ENCODE results near the gene ACY1. TPM values are rescaled to one million over a fixed set of nuclear protein-coding genes. Genes with fewer than 3 reads are reported as not detected.
"Not testable (repeated sequence)": the region's sequence is repeated elsewhere in the genome, so short reads cannot be mapped to it uniquely, and the experiment has no call there.

The ACY1 gene
- total RNA-seq, 1 donor from 2014 or later, result 14.6 TPM

GRCh38 chr3:51980253-51980652 is 3.1 kb upstream of the ACY1 start:
- Histone ChIP-seq H3K36me3 (ENCODE audit: control insufficient read depth in 3 of 3, insufficient read depth in 3 of 3, low read length in 3 of 3) (peaks cover 3 to 9% (median 8%) of the 10 kb centered on the region in 3 donors), H3K4me3 (ENCODE audit: low read length in 3 of 3) (no peak overlapping the region), H3K4me1 (ENCODE audit: control insufficient read depth in 3 of 3, insufficient read depth in 3 of 3, low read length in 3 of 3) (peaks cover 24 to 38% (median 30%) of the 10 kb centered on the region in 3 donors), H3K27ac (ENCODE audit: low read depth, low read length) (no peak overlapping the region), H3K27me3 (ENCODE audit: control insufficient read depth in 3 of 3, insufficient read depth in 3 of 3, low read length in 3 of 3) (no peaks in the 10 kb centered on the region), H3K9me3 (ENCODE audit: control insufficient read depth in 3 of 3, low read length in 3 of 3) (no peaks in the 10 kb centered on the region), H3K9ac (ENCODE audit: low read depth in 1 of 3, low read length in 3 of 3) (no peak overlapping the region)

DNA sequence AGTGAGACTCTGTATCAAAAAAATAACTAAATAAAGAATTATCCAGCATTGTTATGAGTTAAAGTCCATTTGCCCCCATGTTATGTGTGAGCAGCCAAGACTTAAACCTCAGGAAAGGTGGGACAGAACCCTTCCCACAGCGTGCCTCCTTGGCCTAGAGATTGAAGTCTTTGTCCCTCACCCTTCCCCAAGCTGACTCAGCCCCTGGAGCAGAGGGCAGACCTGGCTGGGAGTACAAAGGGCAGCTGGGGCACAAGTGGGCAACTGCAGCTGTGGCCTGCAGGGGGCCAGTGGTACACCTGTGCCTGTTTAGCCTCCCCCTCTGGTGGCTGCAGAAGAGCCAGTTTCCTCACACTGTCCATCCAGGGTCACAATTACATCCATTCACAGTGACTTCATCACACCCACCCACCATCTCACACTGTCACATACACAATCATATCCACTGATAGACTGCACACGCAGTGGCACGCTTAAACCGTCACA is 940 bp upstream of the ACY1 start:
- Histone ChIP-seq H3K36me3 (ENCODE audit: control insufficient read depth in 3 of 3, insufficient read depth in 3 of 3, low read length in 3 of 3) (peaks cover 3 to 9% (median 8%) of the 10 kb centered on the region in 3 donors), H3K27ac (ENCODE audit: low read depth, low read length) (peak overlapping the region; percentile 95), H3K9me3 (ENCODE audit: control insufficient read depth in 3 of 3, low read length in 3 of 3) (no peaks in the 10 kb centered on the region), H3K27me3 (ENCODE audit: control insufficient read depth in 3 of 3, insufficient read depth in 3 of 3, low read length in 3 of 3) (no peaks in the 10 kb centered on the region), H3K4me1 (ENCODE audit: control insufficient read depth in 3 of 3, insufficient read depth in 3 of 3, low read length in 3 of 3) (peaks cover 17 to 30% (median 23%) of the 10 kb centered on the region in 3 donors), H3K4me3 (ENCODE audit: low read length in 3 of 3) (peak overlapping the region; percentile 77 to 92 (median 87)), H3K9ac (ENCODE audit: low read depth in 1 of 3, low read length in 3 of 3) (peak overlapping the region; percentile 87 to 93 (median 93))

GRCh38 chr3:51983578-51984268 is 388 bp downstream of the ACY1 start:
- Histone ChIP-seq H3K27me3 (ENCODE audit: control insufficient read depth in 3 of 3, insufficient read depth in 3 of 3, low read length in 3 of 3) (no peaks in the 10 kb centered on the region), H3K9me3 (ENCODE audit: control insufficient read depth in 3 of 3, low read length in 3 of 3) (no peaks in the 10 kb centered on the region), H3K27ac (ENCODE audit: low read depth, low read length) (peak overlapping the region; percentile 95), H3K4me3 (ENCODE audit: low read length in 3 of 3) (peak overlapping the region; percentile 77 to 92 (median 87)), H3K4me1 (ENCODE audit: control insufficient read depth in 3 of 3, insufficient read depth in 3 of 3, low read length in 3 of 3) (peaks cover 17 to 30% (median 23%) of the 10 kb centered on the region in 3 donors), H3K36me3 (ENCODE audit: control insufficient read depth in 3 of 3, insufficient read depth in 3 of 3, low read length in 3 of 3) (peaks cover 3 to 14% (median 11%) of the 10 kb centered on the region in 3 donors), H3K9ac (ENCODE audit: low read depth in 1 of 3, low read length in 3 of 3) (peak overlapping the region; percentile 87 to 93 (median 93))

GRCh38 chr3:51984269-51984647 is 923 bp downstream of the ACY1 start:
- no peaks in the 10 kb centered on the region for H3K27me3 ChIP-seq (ENCODE audit: control insufficient read depth in 3 of 3, insufficient read depth in 3 of 3, low read length in 3 of 3)
- peaks cover 3 to 14% (median 11%) of the 10 kb centered on the region in 3 donors for H3K36me3 ChIP-seq (ENCODE audit: control insufficient read depth in 3 of 3, insufficient read depth in 3 of 3, low read length in 3 of 3)
- H3K9ac ChIP-seq (ENCODE audit: low read depth in 1 of 3, low read length in 3 of 3), result peak overlapping the region; percentile 87 to 93 (median 93)
- H3K4me3 ChIP-seq (ENCODE audit: low read length in 3 of 3), result peak overlapping the region; percentile 77 to 92 (median 87)
- no peaks in the 10 kb centered on the region for H3K9me3 ChIP-seq (ENCODE audit: control insufficient read depth in 3 of 3, low read length in 3 of 3)
- H3K4me1 ChIP-seq (ENCODE audit: control insufficient read depth in 3 of 3, insufficient read depth in 3 of 3, low read length in 3 of 3), result peaks cover 17 to 30% (median 23%) of the 10 kb centered on the region in 3 donors
- H3K27ac ChIP-seq (ENCODE audit: low read depth, low read length), result peak overlapping the region; percentile 95

GRCh38 chr3:51985063-51985462 is 1.7 kb downstream of the ACY1 start:
- Histone ChIP-seq H3K9ac (ENCODE audit: low read depth in 1 of 3, low read length in 3 of 3) (peak overlapping the region in 2 of 3 donors; percentile 10 to 16), H3K27ac (ENCODE audit: low read depth, low read length) (no peak overlapping the region), H3K9me3 (ENCODE audit: control insufficient read depth in 3 of 3, low read length in 3 of 3) (no peaks in the 10 kb centered on the region), H3K36me3 (ENCODE audit: control insufficient read depth in 3 of 3, insufficient read depth in 3 of 3, low read length in 3 of 3) (peaks cover 3 to 14% (median 11%) of the 10 kb centered on the region in 3 donors), H3K27me3 (ENCODE audit: control insufficient read depth in 3 of 3, insufficient read depth in 3 of 3, low read length in 3 of 3) (no peaks in the 10 kb centered on the region), H3K4me3 (ENCODE audit: low read length in 3 of 3) (no peak overlapping the region), H3K4me1 (ENCODE audit: control insufficient read depth in 3 of 3, insufficient read depth in 3 of 3, low read length in 3 of 3) (peaks cover 17 to 30% (median 23%) of the 10 kb centered on the region in 3 donors)

- Histone ChIP-seq H3K27ac (ENCODE audit: low read depth, low read length) (no peak overlapping the region), H3K9ac (ENCODE audit: low read depth in 1 of 3, low read length in 3 of 3) (no peak overlapping the region), H3K36me3 (ENCODE audit: control insufficient read depth in 3 of 3, insufficient read depth in 3 of 3, low read length in 3 of 3) (peaks cover 0 to 6% (median 2%) of the 10 kb centered on the region in 3 donors), H3K27me3 (ENCODE audit: control insufficient read depth in 3 of 3, insufficient read depth in 3 of 3, low read length in 3 of 3) (no peaks in the 10 kb centered on the region), H3K4me1 (ENCODE audit: control insufficient read depth in 3 of 3, insufficient read depth in 3 of 3, low read length in 3 of 3) (peaks cover 17 to 21% (median 21%) of the 10 kb centered on the region in 3 donors), H3K4me3 (ENCODE audit: low read length in 3 of 3) (no peak overlapping the region), H3K9me3 (ENCODE audit: control insufficient read depth in 3 of 3, low read length in 3 of 3) (no peaks in the 10 kb centered on the region)
Measured at GRCh38 chr3:51986010-51986947, 2.9 kb downstream of the ACY1 start.

- no peaks in the 10 kb centered on the region for H3K9me3 ChIP-seq (ENCODE audit: control insufficient read depth in 3 of 3, low read length in 3 of 3)
- no peaks in the 10 kb centered on the region for H3K27me3 ChIP-seq (ENCODE audit: control insufficient read depth in 3 of 3, insufficient read depth in 3 of 3, low read length in 3 of 3)
- no peak overlapping the region for H3K9ac ChIP-seq (ENCODE audit: low read depth in 1 of 3, low read length in 3 of 3)
- H3K4me1 ChIP-seq (ENCODE audit: control insufficient read depth in 3 of 3, insufficient read depth in 3 of 3, low read length in 3 of 3), result peaks cover 14 to 20% (median 17%) of the 10 kb centered on the region in 3 donors
- H3K4me3 ChIP-seq (ENCODE audit: low read length in 3 of 3), result no peak overlapping the region
- peaks cover 6 to 11% (median 7%) of the 10 kb centered on the region in 3 donors for H3K36me3 ChIP-seq (ENCODE audit: control insufficient read depth in 3 of 3, insufficient read depth in 3 of 3, low read length in 3 of 3)
- no peak overlapping the region for H3K27ac ChIP-seq (ENCODE audit: low read depth, low read length)
Measured at GRCh38 chr3:51987568-51987967, 4.2 kb downstream of the ACY1 start.

GRCh38 chr3:51988286-51989146 is 5.2 kb downstream of the ACY1 start:
- no peaks in the 10 kb centered on the region for H3K9me3 ChIP-seq (ENCODE audit: control insufficient read depth in 3 of 3, low read length in 3 of 3)

DNA sequence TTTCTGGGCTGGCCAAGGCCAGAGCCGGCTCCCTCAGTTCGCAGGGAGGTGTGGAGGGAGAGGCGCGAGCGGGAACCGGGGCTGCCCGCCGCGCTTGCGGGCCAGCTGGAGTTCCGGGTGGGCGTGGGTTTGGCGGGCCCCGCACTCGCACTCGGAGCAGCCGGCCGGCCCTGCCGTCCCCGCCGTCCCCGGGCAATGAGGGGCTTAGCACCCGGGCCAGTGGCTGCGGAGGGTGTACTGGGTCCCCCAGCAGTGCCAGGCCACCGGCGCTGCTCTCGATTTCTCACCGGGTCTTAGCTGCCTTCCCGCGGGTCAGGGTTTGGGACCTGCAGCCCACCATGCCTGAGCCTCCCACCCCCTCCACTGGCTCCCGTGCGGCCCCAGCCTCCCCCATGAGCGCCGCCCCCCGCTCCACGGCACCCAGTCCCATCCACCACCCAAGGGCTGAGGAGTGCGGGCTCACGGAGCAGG is 7.2 kb downstream of the ACY1 start:
- not testable (repeated sequence) for H3K9ac ChIP-seq (ENCODE audit: low read depth in 1 of 3, low read length in 3 of 3); H3K9me3 ChIP-seq (ENCODE audit: control insufficient read depth in 3 of 3, low read length in 3 of 3); H3K27me3 ChIP-seq (ENCODE audit: control insufficient read depth in 3 of 3, insufficient read depth in 3 of 3, low read length in 3 of 3); H3K27ac ChIP-seq (ENCODE audit: low read depth, low read length); H3K4me3 ChIP-seq (ENCODE audit: low read length in 3 of 3)
- Histone ChIP-seq H3K4me1 (ENCODE audit: control insufficient read depth in 3 of 3, insufficient read depth in 3 of 3, low read length in 3 of 3) (peaks cover 15 to 34% (median 25%) of the 10 kb centered on the region in 3 donors), H3K36me3 (ENCODE audit: control insufficient read depth in 3 of 3, insufficient read depth in 3 of 3, low read length in 3 of 3) (peaks cover 21 to 28% (median 24%) of the 10 kb centered on the region in 3 donors)

More at GRCh38 chr3:51988286-51989146, 5.2 kb downstream of the ACY1 start:
- Histone ChIP-seq H3K9ac (ENCODE audit: low read depth in 1 of 3, low read length in 3 of 3) (no peak overlapping the region), H3K4me1 (ENCODE audit: control insufficient read depth in 3 of 3, insufficient read depth in 3 of 3, low read length in 3 of 3) (peaks cover 13 to 22% (median 16%) of the 10 kb centered on the region in 3 donors), H3K4me3 (ENCODE audit: low read length in 3 of 3) (no peak overlapping the region), H3K27me3 (ENCODE audit: control insufficient read depth in 3 of 3, insufficient read depth in 3 of 3, low read length in 3 of 3) (no peaks in the 10 kb centered on the region), H3K36me3 (ENCODE audit: control insufficient read depth in 3 of 3, insufficient read depth in 3 of 3, low read length in 3 of 3) (peaks cover 11 to 16% (median 13%) of the 10 kb centered on the region in 3 donors), H3K27ac (ENCODE audit: low read depth, low read length) (no peak overlapping the region)

Measured in skeletal muscle tissue (tissue), 4 donors.